Measurements from ENCODE around the gene NCOA3.

The NCOA3 gene

GRCh38 chr20:47559141-47559540, 57.5 kb downstream of the NCOA3 start:
- TF ChIP-seq TCF12 (IDR thresholded peaks at IDR 0.05; ENCODE audit: low read depth) (no peak), EGR1 (IDR thresholded peaks at IDR 0.05) (no peak), TEAD4 (IDR thresholded peaks at IDR 0.05) (no peak), USF1 (IDR thresholded peaks at IDR 0.05) (no peak), TAF1 (IDR thresholded peaks at IDR 0.05; ENCODE audit: low read depth) (no peak), RAD21 (IDR thresholded peaks at IDR 0.05; ENCODE audit: low read depth) (no peak), ZBTB7A (IDR thresholded peaks at IDR 0.05; ENCODE audit: low read depth) (no peak), MAX (IDR thresholded peaks at IDR 0.05) (no peak), CEBPB (IDR thresholded peaks at IDR 0.05) (no peak)

- TF ChIP-seq CREB1 (IDR thresholded peaks at IDR 0.05; ENCODE audit: low read depth) (no peak), CEBPB (IDR thresholded peaks at IDR 0.05) (no peak), MAX (IDR thresholded peaks at IDR 0.05) (no peak), ZBTB7A (IDR thresholded peaks at IDR 0.05; ENCODE audit: low read depth) (no peak), EP300 (IDR thresholded peaks at IDR 0.05; ENCODE audit: borderline replicate concordance) (no peak), NFIC (IDR thresholded peaks at IDR 0.05) (no peak), USF1 (IDR thresholded peaks at IDR 0.05) (no peak), TAF1 (IDR thresholded peaks at IDR 0.05; ENCODE audit: low read depth) (no peak), EGR1 (IDR thresholded peaks at IDR 0.05) (no peak), REST (IDR thresholded peaks at IDR 0.05; ENCODE audit: low read depth) (no peak)
These were observed 59.5 kb downstream of the NCOA3 start for GRCh38 chr20:47561180-47561579.

- TF ChIP-seq EP300 (IDR thresholded peaks at IDR 0.05; ENCODE audit: borderline replicate concordance) (no peak), NFIC (IDR thresholded peaks at IDR 0.05) (no peak), TCF12 (IDR thresholded peaks at IDR 0.05; ENCODE audit: low read depth) (no peak), REST (IDR thresholded peaks at IDR 0.05; ENCODE audit: low read depth) (no peak), RAD21 (IDR thresholded peaks at IDR 0.05; ENCODE audit: low read depth) (no peak), CEBPB (IDR thresholded peaks at IDR 0.05) (no peak), YY1 (IDR thresholded peaks at IDR 0.05; ENCODE audit: low read depth) (no peak), EGR1 (IDR thresholded peaks at IDR 0.05) (no peak), MAX (IDR thresholded peaks at IDR 0.05) (no peak), USF1 (IDR thresholded peaks at IDR 0.05) (no peak), CREB1 (IDR thresholded peaks at IDR 0.05; ENCODE audit: low read depth) (no peak)
These were observed 60.2 kb downstream of the NCOA3 start for GRCh38 chr20:47561603-47562583.

GRCh38 chr20:47566269-47566668, 64.6 kb downstream of the NCOA3 start:
- TF ChIP-seq TAF1 (IDR thresholded peaks at IDR 0.05; ENCODE audit: low read depth) (no peak), RAD21 (IDR thresholded peaks at IDR 0.05; ENCODE audit: low read depth) (no peak), CEBPB (IDR thresholded peaks at IDR 0.05) (no peak), MAX (IDR thresholded peaks at IDR 0.05) (no peak), EGR1 (IDR thresholded peaks at IDR 0.05) (no peak), CREB1 (IDR thresholded peaks at IDR 0.05; ENCODE audit: low read depth) (no peak), YY1 (IDR thresholded peaks at IDR 0.05; ENCODE audit: low read depth) (no peak), TEAD4 (IDR thresholded peaks at IDR 0.05) (no peak)

- TF ChIP-seq RAD21 (IDR thresholded peaks at IDR 0.05; ENCODE audit: low read depth), result no peak
- no peak for TF ChIP-seq FOXM1 (IDR thresholded peaks at IDR 0.05; ENCODE audit: borderline replicate concordance, low read depth)
- no peak for TF ChIP-seq USF1 (IDR thresholded peaks at IDR 0.05)
- no peak for TF ChIP-seq REST (IDR thresholded peaks at IDR 0.05; ENCODE audit: low read depth)
- TF ChIP-seq CREB1 (IDR thresholded peaks at IDR 0.05; ENCODE audit: low read depth), result no peak
- TF ChIP-seq EGR1 (IDR thresholded peaks at IDR 0.05), result no peak
- TF ChIP-seq TCF12 (IDR thresholded peaks at IDR 0.05; ENCODE audit: low read depth), result no peak
- TF ChIP-seq CEBPB (IDR thresholded peaks at IDR 0.05), result no peak
- no peak for TF ChIP-seq NFIC (IDR thresholded peaks at IDR 0.05)
- no peak for TF ChIP-seq TAF1 (IDR thresholded peaks at IDR 0.05; ENCODE audit: low read depth)
- no peak for TF ChIP-seq TEAD4 (IDR thresholded peaks at IDR 0.05)
- no peak for TF ChIP-seq YY1 (IDR thresholded peaks at IDR 0.05; ENCODE audit: low read depth)
- no peak for TF ChIP-seq EP300 (IDR thresholded peaks at IDR 0.05; ENCODE audit: borderline replicate concordance)
- no peak for TF ChIP-seq ZBTB7A (IDR thresholded peaks at IDR 0.05; ENCODE audit: low read depth)
- no peak for TF ChIP-seq MAX (IDR thresholded peaks at IDR 0.05)
These were observed 66.3 kb downstream of the NCOA3 start for GRCh38 chr20:47568019-47568418.

Measured in Ishikawa (cell line).